Renal cortical epithelial cell (primary cell): Measurements from ENCODE around the gene STXBP4. TPM values are rescaled to one million over a fixed set of nuclear protein-coding genes. Genes with fewer than 3 reads are reported as not detected.

Experiments
- DNase-seq: peaks from one replicate; pipeline ENCODE4 v3.0.0-alpha.2; 2011; ENCODE audit warnings: low read depth
- total RNA-seq: library from RNA; depleted of rRNA; stranded (reverse); fragments of >200 nt; gene quantifications from 2 replicates; pipeline ENCODE4 v1.2.3, GENCODE V29; 2014

Gene STXBP4
- total RNA-seq, 1 donor from 2014 or later, result 72.5 TPM

DNA sequence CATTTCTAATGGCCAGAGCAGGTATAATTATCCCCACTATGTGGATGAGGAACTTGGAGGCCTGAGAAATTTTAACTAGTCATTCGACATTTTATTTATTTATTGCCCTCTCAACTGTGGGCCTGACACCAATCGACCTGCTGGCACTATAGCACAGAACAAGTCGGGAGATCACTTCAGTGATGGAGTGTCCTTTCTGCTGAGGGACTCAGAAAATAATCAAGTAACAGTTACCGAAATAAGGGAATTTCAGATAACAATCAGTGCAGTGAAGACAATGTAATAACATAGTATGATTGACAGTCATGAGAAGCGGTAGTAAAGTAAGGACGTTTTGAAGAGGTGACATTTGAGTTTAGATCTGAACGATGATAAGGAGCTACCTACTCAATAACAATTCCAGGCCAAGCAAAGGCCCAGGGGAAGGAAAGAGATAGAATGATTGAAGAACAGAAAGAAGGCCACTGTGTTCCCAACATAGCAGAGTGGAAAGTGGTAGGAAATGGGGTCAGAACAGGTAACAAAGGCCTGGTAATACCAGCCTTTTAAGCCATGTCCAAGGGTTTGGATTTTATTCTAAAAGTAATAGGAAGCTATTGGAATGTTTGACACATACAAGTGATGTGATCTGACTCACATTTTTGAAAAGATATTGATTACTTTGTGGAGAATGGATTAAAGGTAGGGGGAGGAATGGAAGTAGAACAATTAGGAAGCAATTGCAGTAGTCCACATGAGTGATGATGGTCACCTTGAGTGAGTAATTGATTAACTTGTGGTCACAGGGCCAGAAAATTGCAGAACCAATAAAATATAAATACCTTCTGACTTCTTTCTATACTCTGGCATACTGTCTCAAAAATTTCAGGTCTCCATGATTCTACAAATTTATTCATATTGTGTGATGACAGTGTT is 1.4 kb downstream of the STXBP4 start:
- DNase-seq, result peak; percentile 72

DNA sequence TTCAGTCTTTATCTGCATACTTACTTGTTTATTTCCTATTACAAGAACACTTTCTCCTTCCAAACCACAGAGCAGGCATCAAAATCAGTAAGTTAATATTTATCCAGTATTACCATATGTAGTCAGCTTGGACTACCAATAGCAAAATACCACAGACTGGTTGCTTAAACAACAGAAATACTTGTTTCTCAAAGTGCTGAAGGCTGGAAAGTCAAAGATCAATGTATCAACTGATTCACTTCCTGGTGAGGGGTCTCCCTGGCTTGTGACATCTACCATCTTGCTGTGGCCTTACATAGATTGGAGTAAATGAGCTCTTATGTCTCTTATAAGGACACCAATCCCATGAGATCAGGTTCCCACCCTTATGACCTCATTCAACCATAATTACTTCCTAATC is 2.6 kb downstream of the STXBP4 start:
- DNase-seq, result peak; percentile 95

DNA sequence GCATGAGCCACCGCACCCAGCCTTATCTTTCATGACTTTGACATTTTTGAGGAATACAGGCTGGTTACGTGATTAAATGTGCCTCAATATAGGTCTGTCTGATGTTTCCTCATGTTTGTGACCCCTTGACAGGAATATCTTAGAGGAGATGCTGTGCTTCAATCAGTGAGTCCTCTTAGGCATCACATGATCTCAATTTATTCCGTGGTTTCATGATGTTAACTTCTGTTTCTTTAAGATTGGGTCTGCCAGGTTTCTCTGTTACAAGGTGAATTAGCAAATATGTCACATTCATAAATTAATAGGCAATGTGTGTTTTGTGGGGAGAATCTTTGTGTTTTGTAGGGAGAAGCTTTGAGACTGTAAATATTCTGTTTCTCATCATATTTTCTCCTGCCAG is 3.3 kb downstream of the STXBP4 start:
- DNase-seq, result no peak

DNA sequence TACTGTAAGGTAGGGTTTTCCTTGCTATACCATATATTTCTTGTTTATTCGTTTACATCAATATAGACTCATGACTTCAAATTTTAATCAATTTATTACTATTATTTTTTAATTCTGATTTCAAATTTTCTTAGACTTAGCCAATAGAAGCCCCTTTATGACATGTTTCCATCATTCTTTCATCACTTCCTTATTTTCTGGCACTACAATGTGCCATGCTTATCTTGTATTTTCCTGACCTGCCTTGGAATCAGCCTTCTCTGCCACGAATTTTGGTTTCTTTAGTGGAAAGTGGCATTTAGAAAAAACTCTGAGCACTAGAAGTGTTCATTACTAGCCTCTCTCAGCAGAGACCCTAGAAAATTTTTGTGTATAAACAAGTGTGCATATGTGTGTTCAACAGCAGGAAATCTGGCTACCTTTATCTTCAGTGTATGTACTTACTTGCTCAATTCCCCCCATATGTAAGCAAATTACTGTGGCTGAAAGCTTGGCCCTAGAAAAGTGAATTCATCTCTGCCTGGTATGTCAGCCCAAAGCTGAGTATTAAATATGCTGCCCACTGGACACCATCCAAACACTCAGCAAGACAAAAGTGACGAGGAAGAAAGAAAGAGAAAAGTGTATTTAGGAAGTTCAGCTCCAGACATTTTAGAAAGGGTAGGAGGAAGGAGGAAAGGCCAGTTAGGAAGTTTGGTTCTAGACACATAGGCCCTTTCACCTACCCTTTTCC is 4.0 kb downstream of the STXBP4 start:
- no peak for DNase-seq

DNA sequence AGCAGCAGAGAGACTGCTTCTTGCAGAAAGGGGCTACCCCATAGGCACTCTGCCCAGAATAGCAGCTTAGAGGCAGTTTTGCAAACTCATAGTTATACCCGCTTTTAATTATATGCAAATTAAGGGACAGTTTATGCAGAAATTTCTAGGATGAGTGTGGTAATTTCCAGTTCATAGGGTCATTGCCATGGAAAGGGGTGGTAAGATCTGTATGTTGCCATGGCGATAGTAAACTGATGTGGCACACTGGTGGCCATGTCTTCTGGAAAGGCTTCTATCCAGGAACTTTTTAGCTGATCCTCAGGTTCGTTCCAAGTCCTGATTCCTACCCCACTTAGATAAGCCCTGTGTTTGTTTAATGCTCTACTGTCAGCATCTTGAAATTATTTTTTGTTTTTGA is 6.2 kb downstream of the STXBP4 start:
- DNase-seq, result peak; percentile 31

DNA sequence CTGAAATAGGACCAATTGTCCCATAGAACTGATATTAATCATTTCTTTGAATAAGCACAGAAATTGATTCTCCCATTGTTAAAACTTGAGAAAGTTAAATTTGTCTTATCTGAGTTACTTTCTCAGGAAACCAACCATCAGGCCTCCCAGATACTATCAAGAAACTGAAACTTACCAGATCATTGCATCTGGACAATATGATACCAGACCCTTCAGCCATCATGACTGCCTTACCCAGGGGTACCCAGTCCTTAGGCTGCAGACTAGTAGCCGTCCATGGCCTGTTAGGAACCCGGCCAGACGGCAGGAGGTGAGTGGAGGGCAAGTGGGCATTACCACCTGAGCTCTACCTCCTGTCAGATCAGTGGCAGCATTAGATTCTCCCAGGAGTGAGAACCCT is 7.8 kb downstream of the STXBP4 start:
- DNase-seq, result no peak

DNA sequence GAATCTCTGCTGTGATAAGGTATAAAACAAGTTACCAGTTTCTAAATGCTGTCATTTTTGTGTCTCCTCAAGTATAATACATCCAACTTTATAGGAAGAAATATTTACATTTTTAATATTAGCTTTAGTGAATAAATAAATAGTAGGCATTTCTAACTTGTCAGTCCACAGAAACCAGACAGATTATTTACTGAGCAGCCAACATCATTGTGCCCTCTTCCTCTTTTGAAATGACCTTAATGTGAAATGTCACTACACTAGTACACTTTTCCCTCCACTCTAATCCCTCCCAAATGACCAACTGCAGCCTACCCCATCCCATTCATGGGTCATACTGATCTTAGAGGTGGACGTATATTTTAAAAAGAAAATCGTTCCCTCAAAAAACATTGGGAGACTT is 9.2 kb downstream of the STXBP4 start:
- DNase-seq, result no peak

DNA sequence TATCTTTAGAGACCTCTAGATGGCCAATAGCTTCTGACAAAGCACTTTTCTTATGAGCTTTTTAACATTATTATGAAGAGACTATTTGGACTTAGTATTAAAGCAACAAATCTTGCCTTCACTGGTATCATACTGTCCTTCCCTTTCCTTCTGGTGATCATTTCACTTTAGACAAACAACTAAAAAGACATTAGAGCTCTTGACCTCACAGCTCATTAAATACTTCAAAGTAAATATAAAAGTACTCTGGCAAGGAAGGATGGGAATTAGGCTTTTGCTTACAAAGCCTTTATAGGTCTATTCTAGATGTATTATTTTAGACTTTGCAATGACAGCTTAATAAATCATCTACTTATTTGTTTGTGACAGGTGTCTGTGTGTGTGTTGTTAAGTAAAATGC is 11.1 kb downstream of the STXBP4 start:
- DNase-seq, result no peak

DNA sequence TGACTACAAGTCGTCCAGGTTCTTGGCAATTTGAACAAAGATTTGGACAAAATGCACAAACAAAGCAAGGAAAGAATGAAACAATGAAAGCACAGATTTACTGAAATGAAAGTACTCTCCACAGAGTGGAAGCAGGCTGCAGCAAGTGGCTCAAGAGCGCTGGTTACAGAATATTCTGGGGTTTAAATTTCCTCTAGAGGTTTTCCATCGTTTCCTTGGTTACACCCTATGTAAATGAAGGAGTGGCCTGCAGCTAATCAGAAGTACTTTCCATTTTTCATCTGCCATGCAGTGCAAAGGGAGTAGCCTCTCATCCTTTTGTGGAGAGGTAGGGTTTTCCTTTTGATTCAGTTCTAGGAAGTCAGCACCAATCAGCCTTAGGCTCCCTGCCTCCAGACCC is 11.8 kb downstream of the STXBP4 start:
- no peak for DNase-seq

DNA sequence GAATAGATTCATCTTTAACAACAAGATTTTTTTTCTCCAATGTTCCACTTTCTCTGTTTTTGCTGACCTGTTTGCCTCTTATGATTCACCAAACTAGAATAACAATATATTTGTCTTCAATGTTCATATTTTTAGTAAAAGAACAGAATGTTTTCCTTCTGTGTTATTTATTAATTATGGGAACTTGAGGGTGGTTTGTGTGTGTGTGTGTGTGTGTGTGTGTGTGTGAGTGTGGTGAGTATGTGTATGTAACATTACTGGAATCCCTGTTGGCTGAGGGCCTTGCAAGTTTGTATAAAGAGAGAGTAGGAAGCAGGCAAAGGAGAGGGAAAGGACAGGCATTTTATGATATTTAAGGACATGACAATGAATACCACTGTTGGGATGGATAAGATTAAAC is 13.8 kb downstream of the STXBP4 start:
- DNase-seq, result peak; percentile 36

DNA sequence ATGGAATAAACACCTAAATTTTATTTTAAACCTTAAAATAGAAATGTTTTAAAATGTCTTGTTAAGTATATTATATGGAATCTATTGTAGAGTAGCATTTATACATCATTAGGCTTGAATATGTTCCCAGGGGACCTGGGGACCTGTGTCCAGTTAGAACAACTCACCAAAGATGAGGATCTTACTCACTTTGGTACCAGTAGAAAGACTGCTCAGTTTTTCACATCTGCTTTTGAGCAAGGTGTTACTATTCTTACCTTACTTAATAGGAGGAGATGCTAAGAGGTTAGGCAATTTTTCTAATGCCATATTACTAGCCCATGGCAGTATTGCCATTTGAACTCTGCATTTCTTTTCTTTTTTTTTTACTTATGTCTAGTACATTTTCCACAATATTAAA is 14.7 kb downstream of the STXBP4 start:
- DNase-seq, result no peak

DNA sequence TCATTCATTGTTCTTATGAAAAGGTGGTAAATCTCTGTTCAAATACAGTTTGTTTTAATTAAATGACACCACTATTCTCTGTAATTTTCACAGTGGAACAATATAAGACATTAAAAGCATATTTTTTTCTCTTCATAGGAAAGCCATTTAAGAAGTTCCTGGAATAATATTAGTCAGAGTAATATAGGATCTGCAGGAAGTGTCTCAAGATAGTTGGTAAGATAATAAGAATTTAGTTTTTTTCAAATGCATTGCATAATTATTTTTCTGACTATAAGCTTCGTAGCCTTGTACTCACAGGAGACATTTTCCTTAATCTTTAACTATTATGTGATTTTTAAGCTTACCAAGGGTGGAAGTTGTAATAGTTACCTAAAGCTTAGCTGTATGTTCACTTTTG is 16.9 kb downstream of the STXBP4 start:
- DNase-seq, result no peak

DNA sequence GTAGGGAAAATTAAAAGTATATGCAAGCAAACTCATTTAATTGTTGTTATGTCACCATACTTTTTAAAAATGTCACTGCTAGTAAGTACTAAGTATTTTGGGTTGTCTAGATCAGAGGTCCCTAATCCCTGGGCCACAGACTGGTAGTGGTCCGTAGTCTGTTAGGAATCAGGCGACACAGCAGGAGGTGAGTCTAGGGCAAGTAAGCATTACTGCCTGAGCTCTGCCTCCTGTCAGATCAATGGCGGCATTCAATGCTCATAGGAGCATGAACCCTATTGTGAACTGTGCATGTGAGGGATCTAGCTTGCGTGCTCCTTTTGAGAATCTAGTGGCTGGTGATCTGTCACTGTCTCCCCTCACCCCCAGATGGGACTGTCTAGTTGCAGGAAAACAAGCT is 21.6 kb downstream of the STXBP4 start:
- DNase-seq, result no peak

DNA sequence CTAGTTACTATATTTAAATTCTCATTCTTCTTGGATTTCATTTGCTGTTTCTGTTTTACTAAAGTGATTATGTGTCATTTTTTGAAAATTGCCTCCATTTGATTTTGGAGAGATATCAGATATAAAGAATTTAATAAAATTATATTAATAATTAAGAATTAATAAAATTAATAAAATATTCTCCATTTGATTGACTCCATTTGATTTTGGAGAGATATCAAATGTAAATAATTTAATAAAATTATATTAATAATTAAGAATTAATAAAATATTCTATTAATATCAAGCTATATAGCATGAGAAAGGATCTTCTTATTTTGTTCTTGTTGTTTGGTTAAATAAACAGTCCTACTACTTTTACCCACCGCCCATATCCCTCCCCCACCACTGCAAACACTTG is 23.0 kb downstream of the STXBP4 start:
- no peak for DNase-seq

DNA sequence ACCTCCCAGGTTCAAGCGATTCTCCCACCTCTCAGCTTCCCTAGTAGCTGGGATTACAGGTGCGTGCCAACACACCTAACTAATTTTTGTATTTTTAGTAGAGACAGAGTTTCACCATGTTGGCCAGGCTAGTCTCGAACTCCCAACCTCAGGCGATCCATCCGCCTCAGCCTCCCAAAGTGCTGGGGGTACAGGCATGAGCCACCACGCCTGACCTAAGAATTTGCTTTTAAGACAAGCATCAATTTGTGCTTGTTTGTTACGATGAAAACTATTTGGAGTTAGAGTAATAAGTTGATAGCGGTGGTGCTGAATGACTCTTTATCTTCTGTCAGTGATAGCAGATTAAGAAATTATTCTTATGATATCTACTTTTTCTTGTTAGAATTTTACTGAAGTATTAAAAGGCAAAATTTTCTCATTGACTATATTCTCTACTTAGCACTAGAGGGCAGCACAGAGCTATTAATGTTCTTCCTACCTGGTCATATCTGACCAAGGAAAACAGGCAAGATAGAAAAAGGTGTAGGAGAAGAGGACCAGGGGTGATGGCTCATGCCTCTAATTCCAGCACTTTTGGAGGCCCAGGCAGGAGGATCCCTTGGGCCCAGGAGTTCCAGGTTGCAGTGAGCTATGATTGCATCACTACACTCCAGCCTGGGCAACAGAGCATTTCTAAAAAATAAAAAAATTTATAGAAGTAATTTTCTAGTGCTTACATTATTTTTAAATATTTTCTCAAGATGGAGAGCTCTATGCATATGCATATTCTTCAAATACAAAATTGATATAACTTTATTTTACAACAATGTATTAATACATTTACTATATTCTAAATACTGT is 24.5 kb downstream of the STXBP4 start:
- DNase-seq, result peak; percentile 58

DNA sequence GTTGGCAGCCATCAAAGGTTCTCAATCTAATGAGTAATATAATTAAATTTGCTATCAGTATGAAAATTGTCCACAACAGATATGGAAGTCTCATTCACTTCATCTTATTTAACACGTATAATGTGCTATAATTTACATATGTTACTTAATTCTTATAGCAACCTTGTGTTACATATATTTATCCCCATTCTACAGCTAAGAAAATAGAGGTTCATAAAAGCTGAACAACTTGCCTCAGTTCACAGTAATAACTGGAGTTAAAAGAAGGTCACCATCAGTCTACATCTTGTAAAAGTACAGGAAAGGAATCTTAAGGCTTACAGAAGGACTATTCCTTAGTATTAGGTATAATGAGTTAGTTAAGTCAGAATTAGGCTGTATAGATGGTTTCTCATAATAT is 27.9 kb downstream of the STXBP4 start:
- DNase-seq, result no peak

DNA sequence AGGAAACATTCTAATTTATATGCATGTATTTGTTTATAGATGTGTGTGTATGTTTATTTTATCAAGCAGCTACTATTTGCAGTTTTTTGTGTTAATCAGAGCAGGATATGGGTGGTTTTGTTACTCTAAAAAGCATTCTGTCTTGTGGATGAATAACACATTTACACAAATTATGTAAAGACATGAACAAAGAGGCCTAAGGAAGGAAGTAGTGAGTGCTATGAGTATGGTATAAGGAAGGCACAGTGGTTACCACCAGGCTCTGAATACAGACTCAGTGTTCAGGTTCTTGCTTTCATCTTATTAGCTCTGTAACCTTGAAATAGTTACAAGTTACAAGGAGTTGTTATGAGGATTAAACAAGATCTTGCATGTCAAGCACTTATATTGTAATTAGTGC is 33.9 kb downstream of the STXBP4 start:
- DNase-seq, result no peak

DNA sequence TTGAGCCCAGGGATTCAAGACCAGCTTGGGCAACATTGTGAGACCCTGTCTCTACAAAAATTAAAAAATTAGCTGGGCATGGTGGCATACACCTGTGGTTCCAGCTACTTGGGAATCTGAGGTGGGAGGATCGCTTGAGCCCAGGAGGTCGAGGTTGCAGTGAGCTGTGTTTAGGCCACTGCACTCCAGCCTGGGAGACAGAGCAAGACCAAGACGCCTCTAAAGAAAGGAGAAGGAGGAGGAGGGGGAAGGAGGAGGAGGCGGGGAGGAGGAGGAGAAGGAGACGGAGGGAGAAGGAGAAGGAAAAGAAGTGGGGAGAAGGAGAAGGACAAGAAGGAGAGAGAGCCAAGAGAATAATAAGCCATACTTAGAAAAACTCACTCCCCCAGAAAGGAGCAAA is 35.9 kb downstream of the STXBP4 start:
- no peak for DNase-seq

DNA sequence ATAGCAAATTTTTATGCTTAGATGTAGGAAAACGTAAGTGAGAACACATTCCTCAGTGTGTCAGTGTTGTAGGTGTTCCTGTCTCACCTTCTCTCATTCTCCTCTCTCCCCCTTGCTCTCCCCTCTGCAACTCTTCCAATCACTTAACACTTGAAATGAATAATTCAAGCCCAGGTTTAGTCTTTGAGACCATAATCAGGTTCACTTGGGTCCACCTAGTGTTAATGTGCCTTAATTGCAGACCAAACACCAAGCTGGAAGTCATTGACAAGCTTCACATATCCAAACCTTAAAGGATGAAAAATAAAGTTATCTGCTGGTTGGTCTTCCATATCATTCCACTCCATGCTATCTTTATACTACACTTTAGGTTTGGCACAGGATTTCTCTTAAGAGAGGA is 37.0 kb downstream of the STXBP4 start:
- DNase-seq, result peak; percentile 54

DNA sequence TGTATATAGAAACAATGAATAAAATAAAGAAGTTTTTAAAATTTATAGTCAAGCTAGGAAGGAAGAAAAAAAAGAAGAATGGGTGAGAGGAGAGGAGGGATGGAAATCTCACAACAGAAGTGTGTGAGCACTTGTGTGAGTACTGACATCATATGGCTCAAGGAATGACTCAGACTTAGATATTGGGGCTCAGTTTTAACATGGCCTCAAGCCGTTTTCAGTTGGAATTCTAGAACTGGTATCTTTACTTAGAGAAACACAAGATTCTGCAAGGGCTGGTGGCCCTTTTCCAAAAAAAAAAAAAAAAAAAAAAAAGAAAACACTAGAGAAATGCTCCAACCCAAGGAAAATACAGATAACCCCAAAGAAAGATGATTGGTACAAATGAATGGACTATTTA is 55.1 kb downstream of the STXBP4 start:
- no peak for DNase-seq

DNA sequence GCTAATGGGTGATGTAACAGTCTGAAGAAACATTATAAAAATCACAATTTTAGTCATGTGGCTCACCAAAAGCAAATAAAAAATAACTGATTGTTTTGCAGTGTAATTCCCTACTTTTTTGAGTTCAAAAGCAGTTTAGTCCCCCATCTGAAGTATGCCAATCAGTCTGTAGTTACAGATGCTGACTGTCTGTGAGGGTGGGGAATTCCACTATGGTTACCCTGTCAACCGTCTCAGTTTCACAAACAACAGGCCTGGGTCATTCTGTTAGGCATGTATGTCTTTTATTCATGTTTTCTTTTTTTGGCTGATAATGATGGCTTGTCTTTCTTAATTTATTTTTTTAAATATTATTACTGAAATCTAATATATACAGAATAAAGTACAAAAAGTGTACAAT is 69.3 kb downstream of the STXBP4 start:
- DNase-seq, result peak; percentile 3

DNA sequence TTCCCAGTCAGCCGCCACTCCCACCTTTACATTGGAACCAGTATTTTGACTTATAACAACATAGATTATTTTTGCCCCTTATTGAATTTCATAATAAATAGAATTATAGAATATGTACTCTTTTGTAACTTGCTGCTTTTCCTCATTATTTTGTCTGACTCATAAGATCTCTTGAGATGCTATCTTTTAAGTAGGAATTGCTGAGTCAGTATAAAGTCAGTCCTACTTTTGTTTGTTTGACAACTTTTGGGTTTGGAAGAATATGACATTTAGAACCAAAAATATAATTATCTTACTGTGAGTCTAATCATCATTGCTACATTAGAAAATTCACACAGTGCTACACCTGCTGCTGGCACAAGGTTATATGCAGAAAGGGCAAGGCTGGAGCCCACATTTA is 69.7 kb downstream of the STXBP4 start:
- peak; percentile 4 for DNase-seq
